ENCODE measurements around the gene COX8A.
"Not testable (repeated sequence)": the region's sequence is repeated elsewhere in the genome, so short reads cannot be mapped to it uniquely, and the experiment has no call there.

COX8A gene

GRCh38 chr11:63970902-63971301 is 3.5 kb upstream of the COX8A start:
- no peak for DNase-seq

GRCh38 chr11:63973912-63974258 is 535 bp upstream of the COX8A start:
- not testable (repeated sequence) for DNase-seq

- no peak for DNase-seq
These were observed 4.3 kb downstream of the COX8A start for GRCh38 chr11:63978551-63979239.

- DNase-seq = no peak
These were observed 5.0 kb downstream of the COX8A start for GRCh38 chr11:63979426-63979825.

- no peak for DNase-seq
These were observed 11.4 kb downstream of the COX8A start for GRCh38 chr11:63985812-63986155.

GRCh38 chr11:63986156-63986931 is 11.9 kb downstream of the COX8A start, which contains the start of gene OTUB1:
TSS of gene OTUB1 (plus strand) at chr11:63986438. CDS start at chr11:63986457, 19 bp downstream.
- peak; percentile 82 to 94 for DNase-seq

GRCh38 chr11:63986932-63987513 is 12.6 kb downstream of the COX8A start:
- DNase-seq = no peak

GRCh38 chr11:63991558-63991957 is 17.1 kb downstream of the COX8A start:
- no peak for DNase-seq

GRCh38 chr11:63993100-63993499 is 18.7 kb downstream of the COX8A start:
- no peak for DNase-seq

- no peak for DNase-seq
These were observed 19.6 kb downstream of the COX8A start for GRCh38 chr11:63993993-63994392.

GRCh38 chr11:63996512-63996911 is 22.1 kb downstream of the COX8A start:
- DNase-seq = no peak

GRCh38 chr11:63997104-63997700 is 22.8 kb downstream of the COX8A start:
- no peak for DNase-seq

- no peak for DNase-seq
These were observed 23.4 kb downstream of the COX8A start for GRCh38 chr11:63997801-63998337.

- DNase-seq = no peak
These were observed 24.3 kb downstream of the COX8A start for GRCh38 chr11:63998558-63999348.

GRCh38 chr11:63999349-64000025 is 25.1 kb downstream of the COX8A start:
- no peak for DNase-seq

- no peak for DNase-seq
These were observed 25.8 kb downstream of the COX8A start for GRCh38 chr11:64000026-64000739.

GRCh38 chr11:64000740-64001483 is 26.5 kb downstream of the COX8A start:
- DNase-seq = no peak

GRCh38 chr11:64001484-64002420 is 27.3 kb downstream of the COX8A start:
- no peak for DNase-seq

Measured in NCI-H524 (cell line).